PC-3 (cell line): Measurements from ENCODE around the gene RPGRIP1.

Experiments
- EZH2 ChIP-seq: fragments of 300-600 bp; sonication (generic); IDR thresholded peaks from one replicate; pipeline ENCODE4 v1.6.1; 2017; ENCODE audit warnings: antibody characterized with exemption, mild to moderate bottlenecking, low read length; ENCODE audit not compliant: unreplicated experiment
- TF ChIP-seq, protein P1 (sequence below): fragments of 300-600 bp; sonication (generic); conservative IDR thresholded peaks from 2 replicates; pipeline ENCODE4 v1.5.1; 2017; ENCODE audit warnings: antibody characterized with exemption, low read depth, mild to moderate bottlenecking, low read length

DNA sequence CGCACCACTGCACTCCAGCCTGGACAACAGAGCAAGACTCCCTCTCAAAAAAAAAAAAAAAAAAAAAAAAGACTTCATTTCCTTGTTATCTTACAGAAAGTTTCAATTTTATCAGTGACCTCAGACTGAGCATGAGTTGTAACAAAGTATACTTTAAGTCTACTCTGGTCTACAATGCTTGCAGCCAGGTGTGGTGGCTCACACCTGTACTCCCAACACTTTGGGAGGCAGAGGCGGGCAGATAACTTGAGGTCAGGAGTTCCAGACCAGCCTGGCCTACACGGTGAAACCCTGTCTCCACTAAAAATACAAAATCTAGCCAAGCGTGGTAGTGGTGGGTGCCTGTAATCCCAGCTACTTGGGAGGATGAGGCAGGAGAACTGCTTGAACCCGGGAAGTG lies 28.7 kb upstream of the RPGRIP1 start:
- TF ChIP-seq, protein P1, sequence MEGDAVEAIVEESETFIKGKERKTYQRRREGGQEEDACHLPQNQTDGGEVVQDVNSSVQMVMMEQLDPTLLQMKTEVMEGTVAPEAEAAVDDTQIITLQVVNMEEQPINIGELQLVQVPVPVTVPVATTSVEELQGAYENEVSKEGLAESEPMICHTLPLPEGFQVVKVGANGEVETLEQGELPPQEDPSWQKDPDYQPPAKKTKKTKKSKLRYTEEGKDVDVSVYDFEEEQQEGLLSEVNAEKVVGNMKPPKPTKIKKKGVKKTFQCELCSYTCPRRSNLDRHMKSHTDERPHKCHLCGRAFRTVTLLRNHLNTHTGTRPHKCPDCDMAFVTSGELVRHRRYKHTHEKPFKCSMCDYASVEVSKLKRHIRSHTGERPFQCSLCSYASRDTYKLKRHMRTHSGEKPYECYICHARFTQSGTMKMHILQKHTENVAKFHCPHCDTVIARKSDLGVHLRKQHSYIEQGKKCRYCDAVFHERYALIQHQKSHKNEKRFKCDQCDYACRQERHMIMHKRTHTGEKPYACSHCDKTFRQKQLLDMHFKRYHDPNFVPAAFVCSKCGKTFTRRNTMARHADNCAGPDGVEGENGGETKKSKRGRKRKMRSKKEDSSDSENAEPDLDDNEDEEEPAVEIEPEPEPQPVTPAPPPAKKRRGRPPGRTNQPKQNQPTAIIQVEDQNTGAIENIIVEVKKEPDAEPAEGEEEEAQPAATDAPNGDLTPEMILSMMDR = no peak
- TF ChIP-seq EZH2 = no peak
